ENCODE results near the gene PLCXD1.

GRCh38 chrX:311156-312129 is 30.3 kb downstream of the PLCXD1 start:
- TF ChIP-seq CTCF (conservative IDR thresholded peaks at IDR 0.05; ENCODE audit: low read depth, low read length) = no peak
- TF ChIP-seq EZH2 (IDR thresholded peaks at IDR 0.05; ENCODE audit: borderline replicate concordance, low read depth, low read length, poor library complexity, severe bottlenecking) = no peak
